IMR-90 (cell line): ENCODE results near the gene ZRANB3. TPM values are rescaled to one million over a fixed set of nuclear protein-coding genes. Genes with fewer than 3 reads are reported as not detected.

Source experiments
- ATAC-seq: fragments of 200-7000 bp; cut with Tn5 transposase; 2 replicates; pipeline ENCODE4 v1.9.1; 2020; ENCODE audit warnings: low read depth, mild to moderate bottlenecking, moderate library complexity
- BruUV-seq: library from RNA; stranded (reverse); fragments of 400-500 nt; replicated peaks from 2 replicates; lab custom pipeline; 2021; lab: Mats Ljungman, UMichigan
- CTCF ChIA-PET: fragments of 300-600 bp; formaldehyde crosslinking; extraction: SDS; loops from one replicate; lab custom pipeline; 2021; ENCODE audit warnings: antibody characterized with exemption; lab: Yijun Ruan, JAX
- POLR2A ChIA-PET: fragments of 300-600 bp; sonication (Branson Sonifier 250); formaldehyde crosslinking; loops from one replicate; lab custom pipeline; 2022; ENCODE audit warnings: antibody characterized with exemption; ENCODE audit not compliant: unreplicated experiment; lab: Charles Lee
- DNase-seq: peaks from one replicate; pipeline ENCODE4 v3.0.0; 2013
- H2AFZ ChIP-seq: replicated peaks from 2 replicates; pipeline ENCODE3; 2013; ENCODE audit warnings: low read length, mild to moderate bottlenecking; ENCODE audit not compliant: poor library complexity
- H2AK5ac ChIP-seq: 2 replicates; pipeline ENCODE4 v1.6.1; 2013; ENCODE audit warnings: low read depth, low read length, inconsistent platforms
- H2AK9ac ChIP-seq: replicated peaks from 2 replicates; pipeline ENCODE3; 2013; ENCODE audit warnings: mild to moderate bottlenecking, low read depth, low read length, moderate library complexity; ENCODE audit not compliant: poor library complexity
- H2BK120ac ChIP-seq: 2 replicates; pipeline ENCODE4 v1.6.1; 2013; ENCODE audit warnings: low read depth, low read length, inconsistent platforms
- H2BK15ac ChIP-seq: 3 replicates; pipeline ENCODE4 v1.6.1; 2013; ENCODE audit warnings: low read depth, low read length, inconsistent platforms
- H2BK20ac ChIP-seq: 2 replicates; pipeline ENCODE4 v1.6.1; 2013; ENCODE audit warnings: low read depth, mild to moderate bottlenecking, inconsistent platforms, low read length, moderate library complexity
- H2BK5ac ChIP-seq: 2 replicates; pipeline ENCODE4 v1.6.1; 2013; ENCODE audit warnings: mild to moderate bottlenecking, low read depth, low read length, inconsistent platforms; ENCODE audit not compliant: poor library complexity, severe bottlenecking
- H3K14ac ChIP-seq: replicated peaks from 2 replicates; pipeline ENCODE4 v1.6.1; 2013; ENCODE audit warnings: low read depth, low read length, inconsistent platforms
- H3K18ac ChIP-seq: 2 replicates; pipeline ENCODE4 v1.6.1; 2013; ENCODE audit warnings: low read depth, low read length, control low read depth
- H3K23ac ChIP-seq: 2 replicates; pipeline ENCODE4 v1.6.1; 2013; ENCODE audit warnings: low read depth, low read length, inconsistent platforms
- H3K27ac ChIP-seq: 2 replicates; pipeline ENCODE4 v1.5.1; 2013; ENCODE audit warnings: mild to moderate bottlenecking, control low read depth, low read length; ENCODE audit not compliant: insufficient read depth
- H3K27me3 ChIP-seq: 2 replicates; pipeline ENCODE4 v1.6.1; 2013; ENCODE audit warnings: low read length; ENCODE audit not compliant: control insufficient read depth, insufficient read depth
- H3K36me3 ChIP-seq: 2 replicates; pipeline ENCODE4 v1.6.1; 2013; ENCODE audit warnings: low read length, mixed read lengths; ENCODE audit not compliant: control insufficient read depth, insufficient read depth
- H3K4ac ChIP-seq: 2 replicates; pipeline ENCODE4 v1.6.1; 2013; ENCODE audit warnings: low read depth, low read length, inconsistent platforms
- H3K4me1 ChIP-seq: 2 replicates; pipeline ENCODE4 v1.6.1; 2013; ENCODE audit warnings: low read length, mixed read lengths; ENCODE audit not compliant: control insufficient read depth, insufficient read depth
- H3K4me2 ChIP-seq: 2 replicates; pipeline ENCODE4 v1.6.1; 2013; ENCODE audit warnings: low read depth, mild to moderate bottlenecking, control low read depth, low read length, moderate library complexity
- H3K4me3 ChIP-seq: 2 replicates; pipeline ENCODE4 v1.5.1; 2013; ENCODE audit warnings: low read depth, mild to moderate bottlenecking, control low read depth, low read length, moderate library complexity; ENCODE audit not compliant: insufficient read depth
- H3K56ac ChIP-seq: 2 replicates; pipeline ENCODE4 v1.6.1; 2013; ENCODE audit warnings: low read length, inconsistent platforms; ENCODE audit not compliant: insufficient read depth; ENCODE audit errors: extremely low read depth
- H3K79me1 ChIP-seq, 2 experiments: 2 replicates each; pipeline ENCODE4 v1.6.1; 2013; ENCODE audit warnings: low read length in 2 of 2, inconsistent platforms in 1 of 2, low read depth in 1 of 2
- H3K9ac ChIP-seq: 2 replicates; pipeline ENCODE4 v1.6.1; 2013; ENCODE audit warnings: low read depth, low read length, control low read depth
- H3K9me1 ChIP-seq: 2 replicates; pipeline ENCODE4 v1.6.1; 2013; ENCODE audit warnings: low read length, inconsistent platforms; ENCODE audit not compliant: insufficient read depth
- H3K9me3 ChIP-seq: 2 replicates; pipeline ENCODE4 v1.6.1; 2013; ENCODE audit warnings: low read length; ENCODE audit not compliant: control insufficient read depth, insufficient read depth
- H4K20me1 ChIP-seq: 2 replicates; pipeline ENCODE4 v1.6.1; 2013; ENCODE audit warnings: low read length, inconsistent platforms; ENCODE audit not compliant: insufficient read depth
- H4K5ac ChIP-seq: 2 replicates; pipeline ENCODE4 v1.6.1; 2013; ENCODE audit warnings: mild to moderate bottlenecking, low read depth, low read length, control low read depth
- H4K8ac ChIP-seq, 2 experiments: 2 replicates each; pipeline ENCODE4 v1.6.1; 2013; ENCODE audit warnings: low read depth in 2 of 2, low read length in 2 of 2, control low read depth in 1 of 2, inconsistent platforms in 1 of 2
- H4K91ac ChIP-seq: 2 replicates; pipeline ENCODE4 v1.6.1; 2013; ENCODE audit warnings: low read depth, low read length, inconsistent platforms; ENCODE audit not compliant: insufficient read depth
- BHLHE40 ChIP-seq: fragments of 150-350 bp; IDR thresholded peaks from 2 replicates; pipeline ENCODE4 v1.6.1; 2016; ENCODE audit warnings: mild to moderate bottlenecking, low read depth, low read length
- CEBPB ChIP-seq: IDR thresholded peaks from 2 replicates; pipeline ENCODE4 v1.6.1; 2012; ENCODE audit warnings: low read depth, low read length, improper control_type of control experiment
- CHD1 ChIP-seq: IDR thresholded peaks from 2 replicates; pipeline ENCODE4 v1.6.1; 2012; ENCODE audit warnings: low read depth, low read length, improper control_type of control experiment
- CTCF ChIP-seq: conservative IDR thresholded peaks from 2 replicates; pipeline ENCODE4 v1.5.1; 2012; ENCODE audit warnings: mild to moderate bottlenecking, low read depth, low read length, improper control_type of control experiment
- ELK1 ChIP-seq: fragments of 150-350 bp; IDR thresholded peaks from 2 replicates; pipeline ENCODE4 v1.6.1; 2016; ENCODE audit warnings: low read depth, mild to moderate bottlenecking, low read length, moderate library complexity, borderline replicate concordance
- FOS ChIP-seq: fragments of 150-350 bp; IDR thresholded peaks from 2 replicates; pipeline ENCODE4 v1.6.1; 2016; ENCODE audit warnings: low read depth, low read length
- MAFK ChIP-seq: IDR thresholded peaks from 2 replicates; pipeline ENCODE4 v1.6.1; 2012; ENCODE audit warnings: low read depth, low read length, improper control_type of control experiment
- MAZ ChIP-seq: IDR thresholded peaks from 2 replicates; pipeline ENCODE4 v1.6.1; 2012; ENCODE audit warnings: low read depth, mild to moderate bottlenecking, low read length, improper control_type of control experiment, moderate library complexity, borderline replicate concordance
- MXI1 ChIP-seq: IDR thresholded peaks from 2 replicates; pipeline ENCODE4 v1.6.1; 2012; ENCODE audit warnings: low read depth, mild to moderate bottlenecking, low read length, moderate library complexity, borderline replicate concordance
- NFE2L2 ChIP-seq: fragments of 150-350 bp; IDR thresholded peaks from 2 replicates; pipeline ENCODE4 v1.6.1; 2016; ENCODE audit warnings: low read depth, mild to moderate bottlenecking, low read length
- POLR2A ChIP-seq: IDR thresholded peaks from 2 replicates; pipeline ENCODE4 v1.6.1; 2012; ENCODE audit warnings: mild to moderate bottlenecking, low read depth, low read length
- RAD21 ChIP-seq: IDR thresholded peaks from 2 replicates; pipeline ENCODE4 v1.6.1; 2012; ENCODE audit warnings: low read length, improper control_type of control experiment
- RCOR1 ChIP-seq: IDR thresholded peaks from 2 replicates; pipeline ENCODE4 v1.6.1; 2012; ENCODE audit warnings: mild to moderate bottlenecking, low read length, improper control_type of control experiment; ENCODE audit not compliant: insufficient replicate concordance
- RFX5 ChIP-seq: IDR thresholded peaks from 2 replicates; pipeline ENCODE4 v1.8.0; 2012; ENCODE audit warnings: low read depth, mild to moderate bottlenecking, low read length, moderate library complexity
- SMC3 ChIP-seq: fragments of 150-350 bp; IDR thresholded peaks from 2 replicates; pipeline ENCODE4 v1.6.1; 2016; ENCODE audit warnings: low read depth, mild to moderate bottlenecking, antibody characterized with exemption, low read length, moderate library complexity
- USF2 ChIP-seq: fragments of 150-350 bp; IDR thresholded peaks from 2 replicates; pipeline ENCODE4 v1.6.1; 2017; ENCODE audit warnings: mild to moderate bottlenecking, antibody characterized with exemption, low read length, low read depth
- dilution Hi-C: fragments of 300-500 bp; cut with HindIII; formaldehyde crosslinking; loops from one replicate; pipeline ENCODE4 v1.14.3; 2018; ENCODE audit warnings: low sequenced_read_pairs; ENCODE audit not compliant: unreplicated experiment
- in situ Hi-C: fragments of 300-500 bp; cut with MboI; formaldehyde crosslinking; loops from 3 replicates; pipeline ENCODE4 v1.14.3; 2019; ENCODE audit warnings: low sequenced_read_pairs, inconsistent platforms, mixed read lengths
- intact Hi-C: fragments of 100-400 bp; cut with micrococcal nuclease; formaldehyde crosslinking; loops from 2 replicates; pipeline ENCODE4 v1.10.0; 2022
- polyA plus RNA-seq, 3 experiments: library from polyadenylated mRNA; depleted of rRNA; stranded (reverse); fragments of >200 nt; gene quantifications; 2 replicates each; pipeline ENCODE4 v1.2.3, GENCODE V29; 2012; ENCODE audit warnings: low replicate concordance in 1 of 3
- total RNA-seq: library from RNA; depleted of rRNA; stranded (reverse); fragments of >200 nt; gene quantifications from 2 replicates; pipeline ENCODE4 v1.2.3, GENCODE V29; 2012

ZRANB3 gene
- total and polyA plus RNA-seq, 2 of the 4 experiments (the other 2 are of a cell fraction) = 3.4 to 9.3 TPM

GRCh38 chr2:135154962-135155361 lies 376.1 kb downstream of the ZRANB3 start:
- Histone ChIP-seq H2AFZ (no peak overlapping the region), H2BK20ac (no peak overlapping the region), H4K5ac (no peak overlapping the region), H3K4me3 (no peak overlapping the region), H3K36me3 (peaks cover 27% of the 10 kb centered on the region), H3K4me1 (no peaks in the 10 kb centered on the region), H2AK9ac (no peak overlapping the region), H4K20me1 (no peaks in the 10 kb centered on the region), H3K18ac (no peak overlapping the region), H3K9me1 (0 out of 2 replicates have a peak, but pooled peaks cover 3% of the 10 kb centered on the region), H3K9me3 (no peaks in the 10 kb centered on the region), H3K27me3 (no peaks in the 10 kb centered on the region), H3K56ac (no peak overlapping the region), H2BK5ac (no peak overlapping the region), H3K4me2 (no peak overlapping the region), H3K27ac (no peak overlapping the region), H3K23ac (no peak overlapping the region), H4K91ac (no peak overlapping the region), H2AK5ac (no peak overlapping the region), H3K14ac (no peak overlapping the region), H3K9ac (no peak overlapping the region), H4K8ac (no peak overlapping the region), H2BK120ac (no peak overlapping the region), H2BK15ac (no peak overlapping the region), H3K4ac (no peak overlapping the region), H3K79me1 (peaks cover 8 to 16% of the 10 kb centered on the region in 2 experiments; a peak in 2 of 4 replicates)
- ATAC-seq (no peak), DNase-seq (no peak)
- dilution Hi-C loops = no loop called here
- POLR2A ChIA-PET = no interaction called here
- CTCF ChIA-PET = interaction anchor here (0.7 kb wide), 1 partner anchor 151 kb away, joined by 3 read pairs; no protein-coding TSS in a partner anchor
- intact Hi-C loops = loop anchor here (5.0 kb wide), 1 partner anchor 53 kb away; no protein-coding TSS in a partner anchor
- in situ Hi-C loops = no loop called here
- no TSS peak for BruUV-seq
- TF ChIP-seq CTCF = no peak
- TF ChIP-seq NFE2L2 = no peak
- no peak for TF ChIP-seq BHLHE40
- no peak for TF ChIP-seq RAD21
- TF ChIP-seq CEBPB = no peak
- TF ChIP-seq MXI1 = no peak
- no peak for TF ChIP-seq MAZ
- no peak for TF ChIP-seq ELK1
- no peak for TF ChIP-seq RCOR1
- no peak for TF ChIP-seq CHD1
- no peak for TF ChIP-seq MAFK
- TF ChIP-seq USF2 = no peak
- TF ChIP-seq SMC3 = no peak
- no peak for TF ChIP-seq RFX5
- no peak for TF ChIP-seq FOS
- no peak for TF ChIP-seq POLR2A
